Hepatocyte (in vitro differentiated cells): ENCODE measurements around the gene AGXT.

Source experiments
- CTCF ChIP-seq: fragments of 200-600 bp; sonication (generic); IDR thresholded peaks from 2 replicates; pipeline ENCODE4 v1.5.1; 2016; ENCODE audit warnings: antibody characterized with exemption, mild to moderate bottlenecking; ENCODE audit not compliant: poor library complexity
- EZH2phosphoT487 ChIP-seq: fragments of 200-600 bp; sonication (generic); IDR thresholded peaks from one replicate; pipeline ENCODE4 v1.6.1; 2018; ENCODE audit warnings: antibody characterized with exemption, mild to moderate bottlenecking, low read depth, moderate library complexity; ENCODE audit not compliant: unreplicated experiment, severe bottlenecking

- TF ChIP-seq CTCF (no peak), EZH2phosphoT487 (no peak)
Measured at GRCh38 chr2:240896871-240897692, 28.5 kb downstream of the AGXT start.
